ENCODE data around the gene DACH1.
"Not testable (repeated sequence)": the region's sequence is repeated elsewhere in the genome, so short reads cannot be mapped to it uniquely, and the experiment has no call there.

Gene DACH1

DNA sequence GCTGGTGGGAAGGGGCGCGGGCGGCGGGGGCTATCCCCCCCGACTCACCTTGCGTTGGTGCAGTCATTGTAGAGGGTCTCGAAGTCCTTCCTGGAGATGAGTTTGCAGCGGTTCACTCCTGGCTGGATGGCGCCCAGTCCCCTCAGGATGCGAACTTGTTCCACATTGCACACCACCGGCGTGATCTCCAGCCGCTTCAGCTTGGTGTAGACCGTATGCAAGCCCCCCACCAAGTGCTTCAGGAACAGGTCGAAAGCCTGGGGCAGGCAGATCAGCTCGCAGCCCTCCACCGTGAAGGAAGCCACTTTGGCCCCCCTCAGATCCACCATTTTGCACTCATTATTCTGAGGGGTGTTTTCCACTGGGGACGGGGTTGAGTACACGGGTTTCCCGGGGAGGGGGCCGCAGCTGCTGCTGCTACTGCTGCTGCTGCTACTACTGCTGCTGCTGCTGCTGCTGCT is 1.1 kb downstream of the DACH1 start:
- DNase-seq = peak; percentile 34 to 85 (median 81)

- peak in 2 of 3 experiments; percentile 90 to 93 for DNase-seq
These were observed 1.8 kb downstream of the DACH1 start for GRCh38 chr13:71864986-71865873.

- DNase-seq = peak in 2 of 3 experiments; percentile 89 to 93
These were observed 2.7 kb downstream of the DACH1 start for GRCh38 chr13:71864094-71864985.

- peak in 1 of 3 experiments; percentile 75 for DNase-seq
These were observed 3.6 kb downstream of the DACH1 start for GRCh38 chr13:71863254-71863865.

DNA sequence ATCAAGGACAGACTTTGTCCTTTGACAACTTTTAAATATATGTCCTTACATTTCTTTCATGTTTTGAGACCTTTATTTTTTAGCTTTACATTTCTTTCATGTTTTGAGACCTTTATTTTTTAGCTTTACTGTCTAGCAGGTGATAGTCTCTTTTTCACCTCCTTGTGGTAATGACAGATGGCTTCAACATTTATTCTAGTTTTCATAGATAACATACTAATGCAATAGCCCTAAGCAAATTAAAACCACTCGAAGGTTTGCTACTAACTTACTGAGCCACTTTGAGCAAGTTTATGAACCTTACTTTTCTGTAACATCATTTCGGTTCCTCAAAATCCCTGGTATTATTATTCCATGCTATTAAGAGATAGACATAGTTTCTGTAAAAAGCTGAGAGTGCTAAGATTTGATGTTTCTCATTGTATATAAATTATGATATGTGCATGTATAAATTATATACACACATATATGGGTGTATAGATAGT is 4.5 kb downstream of the DACH1 start:
- DNase-seq = peak in 1 of 3 experiments; percentile 63

DNA sequence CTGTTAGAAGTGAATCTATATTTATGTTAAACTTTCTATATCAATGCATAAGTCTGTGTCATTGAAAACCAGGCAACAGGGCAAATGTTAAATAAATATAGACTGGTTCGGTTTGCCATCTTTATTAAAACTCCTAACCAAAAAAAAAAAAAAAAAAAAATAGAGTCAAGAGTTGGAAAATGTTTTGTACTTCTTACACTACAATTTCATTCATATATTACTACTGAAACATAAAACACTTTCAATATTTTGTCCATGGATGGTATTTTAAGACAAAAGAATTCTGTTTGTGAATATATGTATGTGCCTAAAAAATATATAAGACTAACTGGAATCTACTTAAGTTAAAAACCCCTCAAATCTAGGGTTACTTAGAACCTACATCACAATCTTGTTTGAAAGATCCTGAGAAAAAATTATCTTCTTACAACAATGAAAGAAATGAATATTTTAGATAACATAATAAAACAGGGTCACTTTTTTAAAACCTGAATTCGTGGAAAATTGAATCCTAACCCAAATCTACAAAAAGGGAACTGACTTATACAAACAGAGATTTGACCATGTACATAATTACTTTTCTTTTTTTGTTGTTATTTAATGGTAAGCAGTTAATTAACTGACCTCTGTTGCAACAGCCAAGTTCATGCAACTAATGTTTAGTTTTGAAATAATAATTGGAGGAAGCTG is 5.1 kb downstream of the DACH1 start:
- DNase-seq = peak in 1 of 3 experiments; percentile 67

DNA sequence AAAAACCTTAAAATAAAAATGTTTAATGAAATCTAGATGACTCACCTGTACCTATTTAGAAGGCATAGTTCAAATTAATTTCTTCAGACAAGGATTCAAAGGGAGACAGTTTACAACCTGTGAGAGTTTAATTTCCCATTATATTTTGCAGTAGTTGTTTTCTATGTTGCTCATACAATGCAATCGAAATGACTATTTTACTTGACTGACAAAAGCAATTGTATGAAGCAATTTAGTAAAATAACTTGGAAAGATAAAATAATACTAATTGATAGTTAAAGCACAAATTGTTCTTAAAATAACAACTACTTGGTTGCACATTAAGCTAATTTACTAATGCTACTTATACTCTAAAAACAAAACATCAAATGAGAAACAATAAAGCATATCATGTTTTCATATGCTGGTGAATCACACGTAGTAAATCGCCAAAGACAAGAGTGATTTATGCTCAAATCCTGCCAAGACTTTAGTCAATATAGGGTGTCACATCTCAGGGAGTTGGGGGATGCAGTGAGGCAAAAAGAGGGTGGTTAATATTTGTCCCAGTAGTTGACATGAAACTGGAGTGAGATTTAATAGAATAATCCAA is 6.4 kb downstream of the DACH1 start:
- DNase-seq = peak in 2 of 3 experiments; percentile 51 to 90

GRCh38 chr13:71858647-71859046 is 8.4 kb downstream of the DACH1 start:
- DNase-seq = peak in 1 of 3 experiments; percentile 58

- peak in 1 of 3 experiments; percentile 25 for DNase-seq
These were observed 10.4 kb downstream of the DACH1 start for GRCh38 chr13:71856548-71857043.

DNA sequence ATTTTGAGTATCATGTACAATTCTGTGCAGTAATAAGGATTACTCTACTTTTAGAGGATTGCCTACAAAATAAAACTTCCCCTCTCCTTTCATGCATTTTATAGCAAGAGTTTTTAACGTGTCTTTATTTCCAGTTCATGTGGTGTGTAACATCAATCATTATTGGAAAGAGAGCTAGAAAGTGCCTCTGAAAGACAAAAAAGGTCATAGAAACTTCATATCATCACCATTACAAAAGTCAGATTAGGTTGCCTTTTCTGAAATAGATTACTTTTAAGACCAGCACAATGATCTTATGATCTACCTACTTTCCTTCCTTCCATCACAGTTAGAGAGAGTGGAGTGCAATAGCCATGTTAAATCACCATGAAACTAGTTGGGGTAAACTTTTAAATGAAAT is 12.6 kb downstream of the DACH1 start:
- no peak for DNase-seq

DNA sequence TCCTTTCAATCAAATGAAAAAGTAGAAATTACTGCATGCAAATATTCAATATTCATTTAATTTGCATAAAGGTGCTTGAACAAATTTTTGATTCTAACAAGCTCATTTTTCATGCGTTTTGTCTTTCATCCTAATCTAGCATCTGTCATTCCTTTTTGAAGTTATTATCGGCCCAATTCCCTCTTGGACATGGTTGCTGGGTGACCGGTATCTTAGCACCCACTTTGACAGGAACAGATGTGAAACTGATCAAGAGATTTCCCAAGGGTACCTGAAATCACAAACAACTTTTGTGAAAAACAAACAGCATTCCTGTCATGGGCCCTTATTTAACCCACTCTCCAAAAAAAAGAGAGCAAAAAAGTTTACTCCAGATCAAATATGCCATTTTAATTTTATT is 13.3 kb downstream of the DACH1 start:
- peak in 1 of 3 experiments; percentile 66 for DNase-seq

GRCh38 chr13:71852736-71853135 is 14.3 kb downstream of the DACH1 start:
- no peak for DNase-seq

DNA sequence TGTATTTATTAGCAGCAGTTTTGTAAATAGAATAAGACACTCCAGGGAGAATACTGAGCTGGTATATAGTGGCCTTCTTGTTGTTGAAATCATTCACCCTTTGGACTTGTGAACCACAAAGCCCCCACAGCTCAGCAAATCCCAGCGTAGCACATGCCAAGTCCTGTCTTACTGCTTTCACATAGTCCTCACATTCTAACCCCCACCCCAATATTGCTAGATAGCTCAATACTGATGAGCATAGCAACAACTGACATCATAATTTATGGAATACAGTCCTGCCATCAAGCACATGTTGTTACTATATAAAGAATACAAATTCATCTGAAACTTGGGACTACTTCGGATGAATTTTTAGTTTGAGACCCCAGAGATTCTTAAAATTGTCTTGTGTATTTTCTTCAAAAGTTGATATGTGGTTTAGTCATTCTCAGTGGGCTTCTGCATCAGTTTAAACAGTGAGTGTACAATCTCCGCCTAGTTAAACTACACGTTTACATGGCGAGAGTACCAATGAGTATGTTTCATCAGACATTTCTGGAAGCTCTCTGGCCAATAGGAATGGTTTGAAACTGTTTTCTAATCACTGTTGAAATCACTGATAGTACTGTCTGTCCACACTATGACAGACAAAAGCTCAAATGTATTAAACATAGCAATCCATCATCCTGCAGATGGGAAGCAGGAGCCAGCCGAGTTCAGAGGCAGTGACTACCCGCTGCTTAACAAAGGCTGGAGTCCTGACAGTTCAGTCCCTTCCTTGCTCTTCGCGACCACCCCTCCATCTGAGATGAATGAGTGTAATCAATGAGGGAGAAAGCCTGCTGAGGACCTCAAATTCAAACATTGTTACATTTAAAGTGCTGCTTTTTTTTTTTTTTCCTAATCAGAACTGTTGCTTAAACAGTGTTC is 15.2 kb downstream of the DACH1 start:
- no peak for DNase-seq

- DNase-seq = no peak
These were observed 25.0 kb downstream of the DACH1 start for GRCh38 chr13:71842003-71842402.

DNA sequence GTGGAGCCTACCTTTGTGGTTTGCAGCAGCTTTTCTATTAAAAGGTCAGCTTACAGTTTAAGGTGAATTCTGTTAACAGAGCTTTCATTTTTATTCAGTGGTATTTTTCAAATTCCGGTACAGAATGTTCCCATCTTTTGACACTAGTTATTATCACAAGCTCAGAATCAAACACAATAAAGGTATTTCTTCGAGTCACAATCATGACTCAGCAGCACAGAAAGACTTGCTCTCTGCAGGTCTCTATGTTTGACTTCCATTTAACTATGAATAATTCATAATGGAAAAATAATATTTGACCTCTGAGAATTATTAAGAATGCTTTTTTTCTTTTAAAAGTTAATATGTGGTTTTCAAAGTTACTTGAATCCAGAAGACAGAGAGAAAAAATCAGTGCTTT is 28.2 kb downstream of the DACH1 start:
- DNase-seq = no peak

GRCh38 chr13:71837582-71837981 is 29.4 kb downstream of the DACH1 start:
- DNase-seq = not testable (repeated sequence)

- peak in 1 of 3 experiments; percentile 33 for DNase-seq
These were observed 35.3 kb downstream of the DACH1 start for GRCh38 chr13:71831716-71832115.

DNA sequence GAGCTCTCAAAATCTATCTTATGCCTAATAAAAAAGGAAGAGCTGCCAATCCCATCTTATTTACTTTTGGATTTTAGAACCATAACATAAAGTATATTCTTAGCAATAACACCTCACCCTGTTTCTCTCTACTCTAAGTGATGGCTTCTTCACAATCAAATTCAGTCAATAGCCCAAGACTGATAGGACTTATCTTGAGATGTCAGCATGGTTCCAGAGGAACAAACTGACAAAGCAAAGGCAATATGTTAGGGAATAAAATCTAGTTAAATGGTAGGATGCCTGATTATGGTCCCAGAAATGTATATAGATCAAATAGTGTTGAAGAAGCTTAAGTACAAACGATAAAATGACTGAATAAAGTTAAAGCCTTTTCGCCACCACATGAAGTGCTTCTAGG is 36.3 kb downstream of the DACH1 start:
- no peak for DNase-seq

DNA sequence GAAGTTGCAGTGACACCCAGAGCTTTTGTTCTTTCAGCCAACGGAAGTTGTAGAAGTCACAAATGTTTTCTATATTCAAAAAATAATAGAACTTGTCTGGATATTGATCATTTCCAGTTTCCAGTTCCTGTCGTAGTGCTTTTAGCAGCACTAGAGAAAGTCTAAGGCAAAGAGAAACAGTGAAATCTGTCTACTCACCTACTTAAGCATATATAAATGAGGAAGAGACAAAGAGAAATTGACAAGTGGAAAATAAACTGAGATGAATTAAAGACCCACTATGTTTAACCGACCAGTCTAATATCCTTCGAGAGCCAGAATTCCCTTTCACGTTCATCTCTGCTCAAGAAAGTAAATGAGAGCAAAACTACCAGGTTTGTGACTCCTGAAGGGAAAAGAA is 36.7 kb downstream of the DACH1 start:
- DNase-seq = no peak

GRCh38 chr13:71829547-71829946 is 37.5 kb downstream of the DACH1 start:
- peak in 2 of 3 experiments; percentile 17 to 74 for DNase-seq
